GM12891 (cell line): ENCODE data around the gene MAML2.

Source experiments
- PAX5 ChIP-seq: IDR thresholded peaks from 2 replicates; pipeline ENCODE4 v1.6.1; 2011; ENCODE audit warnings: low read length, moderate library complexity, mild to moderate bottlenecking; ENCODE audit not compliant: insufficient read depth, severe bottlenecking
- POLR2A ChIP-seq: IDR thresholded peaks from 2 replicates; pipeline ENCODE4 v1.6.1; 2011; ENCODE audit warnings: low read depth, low read length, control low read depth
- POLR2AphosphoS5 ChIP-seq: IDR thresholded peaks from 2 replicates; pipeline ENCODE4 v1.6.1; 2011; ENCODE audit warnings: low read depth, low read length, control low read depth
- POU2F2 ChIP-seq: IDR thresholded peaks from 2 replicates; pipeline ENCODE4 v1.6.1; 2011; ENCODE audit warnings: low read depth, mild to moderate bottlenecking, control low read depth, low read length, moderate library complexity
- SPI1 ChIP-seq: IDR thresholded peaks from 2 replicates; pipeline ENCODE4 v1.6.1; 2011; ENCODE audit warnings: low read depth, low read length, control low read depth
- TAF1 ChIP-seq: IDR thresholded peaks from 2 replicates; pipeline ENCODE4 v1.6.1; 2011; ENCODE audit warnings: low read depth, low read length, control low read depth

- TF ChIP-seq POLR2AphosphoS5: no peak
- TF ChIP-seq SPI1: no peak
- no peak for TF ChIP-seq POLR2A
- TF ChIP-seq TAF1: no peak
- TF ChIP-seq POU2F2: no peak
- TF ChIP-seq PAX5: no peak
Observed at GRCh38 chr11:96035740-96036078, 307.3 kb downstream of the MAML2 start.
